NCI-H524 treated with DMSO at 0.1 percent for 48 hours (cell line): ENCODE data around the gene SF3B1.
"Not testable (repeated sequence)": the region's sequence is repeated elsewhere in the genome, so short reads cannot be mapped to it uniquely, and the experiment has no call there.

Experiments
- DNase-seq: peaks from one replicate; lab custom pipeline; 2025; lab: John Stamatoyannopoulos, UW

The SF3B1 gene

GRCh38 chr2:197343968-197344367, 90.9 kb downstream of the SF3B1 start:
- not testable (repeated sequence) for DNase-seq

- DNase-seq: no peak
Observed at GRCh38 chr2:197340591-197340990, 94.2 kb downstream of the SF3B1 start.
